HCT116 (cell line): ENCODE measurements around the gene LCNL1. TPM values are rescaled to one million over a fixed set of nuclear protein-coding genes. Genes with fewer than 3 reads are reported as not detected.

Experiments used
- ATAC-seq: fragments of 200-7000 bp; cut with Tn5 transposase; 2 replicates; pipeline ENCODE4 v1.9.1; 2020; ENCODE audit warnings: mild to moderate bottlenecking, moderate library complexity
- BruUV-seq: library from RNA; stranded (reverse); fragments of 400-500 nt; replicated peaks from 2 replicates; lab custom pipeline; 2021; lab: Mats Ljungman, UMichigan
- CTCF ChIA-PET: fragments of 300-600 bp; sonication (Branson Sonifier 250); formaldehyde crosslinking; loops from one replicate; lab custom pipeline; 2021; ENCODE audit warnings: antibody characterized with exemption; lab: Charles Lee
- POLR2A ChIA-PET: fragments of 300-600, 350-600 bp; sonication (Branson Sonifier 250); formaldehyde crosslinking; loops from one replicate; lab custom pipeline; 2021; ENCODE audit warnings: antibody characterized with exemption; lab: Charles Lee
- RAD21 ChIA-PET, 2 experiments: fragments of 300-600 bp; sonication (Branson Sonifier 250); formaldehyde crosslinking; loops; one replicate each; lab custom pipeline; 2023; ENCODE audit warnings: low total read pairs in 2 of 2; ENCODE audit not compliant: uncharacterized antibody in 2 of 2, unreplicated experiment in 2 of 2, low non-redundant PET in 1 of 2; lab: Charles Lee
- DNase-seq: peaks from one replicate; pipeline ENCODE4 v3.0.0-alpha.2; 2010; ENCODE audit warnings: low read depth, low spot score
- H2AFZ ChIP-seq: fragments of 200-600 bp; shearing (Covaris generic), sonication (generic); 2 replicates; pipeline ENCODE4 v1.6.1; 2017; ENCODE audit warnings: low read depth, mixed run types, mixed read lengths, antibody characterized with exemption, low read length; ENCODE audit not compliant: poor library complexity, severe bottlenecking
- H3K27ac ChIP-seq: 2 replicates; pipeline ENCODE4 v1.5.1; 2012; ENCODE audit warnings: low read depth, low read length
- H3K27me3 ChIP-seq: fragments of 200-600 bp; sonication (generic); 2 replicates; pipeline ENCODE4 v1.6.1; 2016; ENCODE audit warnings: mixed run types, low read length, mixed read lengths; ENCODE audit not compliant: insufficient read depth
- H3K36me3 ChIP-seq, 2 experiments: fragments of 200-500 bp in 1 of 2; fragments of 200-600 bp in 1 of 2; sonication (Bioruptor generic) in 1 of 2; sonication (generic) in 1 of 2; 2 replicates each; pipeline versions ENCODE4 v1.5.1 to v1.6.1; 2014 to 2016; ENCODE audit warnings: low read length in 2 of 2, inconsistent platforms in 1 of 2, mixed read lengths in 1 of 2, mixed run types in 1 of 2; ENCODE audit not compliant: insufficient read depth in 2 of 2, control insufficient read depth in 1 of 2
- H3K4me1 ChIP-seq, 2 experiments: fragments of 200-600 bp in 1 of 2; sonication (generic) in 1 of 2; 2 replicates each; pipeline versions ENCODE4 v1.5.1 to v1.6.1; 2012 to 2017; ENCODE audit warnings: low read length in 2 of 2, inconsistent platforms in 1 of 2, mild to moderate bottlenecking in 1 of 2, mixed read lengths in 1 of 2, mixed run types in 1 of 2, moderate library complexity in 1 of 2; ENCODE audit not compliant: insufficient read depth in 2 of 2, control insufficient read depth in 1 of 2
- H3K4me2 ChIP-seq: fragments of 200-600 bp; sonication (generic); 2 replicates; pipeline ENCODE4 v1.6.1; 2017; ENCODE audit warnings: mixed run types, low read length, mixed read lengths
- H3K4me3 ChIP-seq, 2 experiments: fragments of 200-600 bp in 1 of 2; sonication (generic) in 1 of 2; replicated peaks in 1 of 2; 2 replicates each; pipeline ENCODE4 v1.5.1; 2011 to 2016; ENCODE audit warnings: low read length in 2 of 2, control low read depth in 1 of 2, low read depth in 1 of 2, mild to moderate bottlenecking in 1 of 2, mixed read lengths in 1 of 2, mixed run types in 1 of 2
- H3K79me2 ChIP-seq: fragments of 200-600 bp; sonication (generic); 2 replicates; pipeline ENCODE4 v1.6.1; 2017; ENCODE audit warnings: mild to moderate bottlenecking, mixed run types, low read length, moderate library complexity, mixed read lengths; ENCODE audit not compliant: insufficient read depth
- H3K9ac ChIP-seq: fragments of 200-600 bp; sonication (generic); 2 replicates; pipeline ENCODE4 v1.6.1; 2016; ENCODE audit warnings: low read length, mixed read lengths
- H3K9me2 ChIP-seq: fragments of 200-600 bp; sonication (generic), shearing (Covaris generic); 2 replicates; pipeline ENCODE4 v1.6.1; 2017; ENCODE audit warnings: mixed run types, mild to moderate bottlenecking, moderate library complexity; ENCODE audit not compliant: insufficient read depth
- H3K9me3 ChIP-seq, 2 experiments: fragments of 200-500 bp in 1 of 2; fragments of 200-600 bp in 1 of 2; sonication (Bioruptor generic) in 1 of 2; sonication (generic) in 1 of 2; 2 replicates each; pipeline ENCODE4 v1.6.1; 2014 to 2017; ENCODE audit warnings: low read length in 2 of 2, mixed read lengths in 2 of 2, inconsistent platforms in 1 of 2, low read depth in 1 of 2, mild to moderate bottlenecking in 1 of 2, mixed run types in 1 of 2, moderate library complexity in 1 of 2; ENCODE audit not compliant: control insufficient read depth in 1 of 2, insufficient read depth in 1 of 2
- H4K20me1 ChIP-seq: fragments of 200-600 bp; sonication (generic), shearing (Covaris generic); 2 replicates; pipeline ENCODE4 v1.6.1; 2017; ENCODE audit warnings: mixed run types, mild to moderate bottlenecking, moderate library complexity; ENCODE audit not compliant: insufficient read depth
- CBX3 ChIP-seq: IDR thresholded peaks from 2 replicates; pipeline ENCODE4 v1.6.1; 2012; ENCODE audit warnings: low read depth
- CEBPB ChIP-seq: IDR thresholded peaks from 2 replicates; pipeline ENCODE4 v1.6.1; 2012; ENCODE audit warnings: low read depth
- EGR1 ChIP-seq: IDR thresholded peaks from 2 replicates; pipeline ENCODE4 v1.6.1; 2012; ENCODE audit warnings: low read depth
- FOSL1 ChIP-seq: IDR thresholded peaks from 2 replicates; pipeline ENCODE4 v1.6.1; 2012; ENCODE audit warnings: low read depth
- RAD21 ChIP-seq: IDR thresholded peaks from 2 replicates; pipeline ENCODE4 v1.6.1; 2012; ENCODE audit warnings: low read depth, mild to moderate bottlenecking
- SP1 ChIP-seq: IDR thresholded peaks from 2 replicates; pipeline ENCODE4 v1.6.1; 2012; ENCODE audit warnings: low read depth
- TCF7L2 ChIP-seq: IDR thresholded peaks from 2 replicates; pipeline ENCODE4 v1.7.0; 2011; ENCODE audit warnings: borderline replicate concordance, inconsistent platforms; ENCODE audit not compliant: insufficient read depth, insufficient read length; ENCODE audit errors: extremely low read depth
- ZNF274 ChIP-seq: fragments of 200-500 bp; sonication (Bioruptor generic); IDR thresholded peaks from 2 replicates; pipeline ENCODE4 v1.6.1; 2014; ENCODE audit warnings: mild to moderate bottlenecking, low read depth, low read length, inconsistent platforms
- intact Hi-C: fragments of 100-400 bp; cut with micrococcal nuclease; formaldehyde crosslinking; loops from 2 replicates; pipeline ENCODE4 v1.10.0; 2022
- total RNA-seq: library from RNA; stranded (reverse); gene quantifications from one replicate; pipeline ENCODE4 v1.2.1, GENCODE V29; 2021; ENCODE audit not compliant: unreplicated experiment
- TF ChIP-seq, protein P1 (sequence below): IDR thresholded peaks from 2 replicates; pipeline ENCODE4 v1.6.1; 2012
- TF ChIP-seq, protein P2 (sequence below): IDR thresholded peaks from 2 replicates; pipeline ENCODE4 v1.6.1; 2012

LCNL1 gene
- total RNA-seq, 1 experiment from 2014 or later, result 0.44 TPM

DNA sequence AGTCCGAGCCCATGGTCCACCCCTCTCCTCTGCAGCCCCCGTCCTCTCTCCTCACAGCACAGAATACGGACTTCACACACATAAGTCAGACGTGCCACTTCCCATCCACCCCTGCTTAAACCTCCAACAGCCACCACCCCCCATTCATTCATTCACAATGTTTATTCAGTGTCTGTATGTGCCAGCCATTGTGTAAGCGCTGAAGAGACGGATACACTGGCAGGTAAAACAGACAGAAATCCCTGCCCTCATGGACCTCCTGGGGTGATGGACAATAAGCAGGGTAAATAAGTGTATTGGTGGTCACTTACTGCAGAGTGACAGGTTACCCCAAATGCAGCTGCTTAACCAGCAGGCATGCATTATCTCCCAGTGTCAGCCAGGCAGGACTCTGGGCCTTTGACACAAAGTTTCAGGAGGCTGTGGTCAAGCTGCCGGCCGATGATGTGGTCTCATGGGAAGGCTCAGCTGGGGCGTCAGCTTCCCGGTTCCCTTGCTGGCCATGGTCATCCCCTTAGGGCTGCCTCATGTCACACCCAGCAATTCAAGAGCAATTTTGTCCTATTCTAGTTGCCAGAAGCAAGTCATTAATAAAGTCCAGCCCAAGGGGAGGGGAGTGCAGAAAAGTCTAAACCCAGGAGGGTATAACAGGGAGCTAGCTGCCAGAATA lies 7.6 kb downstream of the LCNL1 start:
- RAD21 ChIA-PET, result no interaction called here

More for the DNA sequence above, 7.6 kb downstream of the LCNL1 start:
- peaks cover 17 to 30% of the 10 kb centered on the region in 2 experiments; a peak in 3 of 4 replicates for H3K4me1 ChIP-seq
- ChIA-PET CTCF (interaction anchor here (0.5 kb wide), 1 partner anchor 12 kb away, joined by 3 read pairs; no protein-coding TSS in a partner anchor), POLR2A (no interaction called here)
- no peak overlapping the region for H3K4me3 ChIP-seq
- intact Hi-C loops, result no loop called here
- BruUV-seq, result no TSS peak
- H4K20me1 ChIP-seq, result no peaks in the 10 kb centered on the region
- no peak overlapping the region for H3K4me2 ChIP-seq
- ATAC-seq (no peak), DNase-seq (no peak)
- H3K9me2 ChIP-seq, result no peaks in the 10 kb centered on the region
- no peaks in the 10 kb centered on the region for H3K27me3 ChIP-seq
- TF ChIP-seq, protein P1, sequence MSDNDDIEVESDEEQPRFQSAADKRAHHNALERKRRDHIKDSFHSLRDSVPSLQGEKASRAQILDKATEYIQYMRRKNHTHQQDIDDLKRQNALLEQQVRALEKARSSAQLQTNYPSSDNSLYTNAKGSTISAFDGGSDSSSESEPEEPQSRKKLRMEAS, result no peak
- TF ChIP-seq ZNF274 (no peak), CBX3 (no peak), SP1 (no peak), RAD21 (no peak), FOSL1 (no peak), CEBPB (no peak), TCF7L2 (no peak), EGR1 (no peak)
- TF ChIP-seq, protein P2, sequence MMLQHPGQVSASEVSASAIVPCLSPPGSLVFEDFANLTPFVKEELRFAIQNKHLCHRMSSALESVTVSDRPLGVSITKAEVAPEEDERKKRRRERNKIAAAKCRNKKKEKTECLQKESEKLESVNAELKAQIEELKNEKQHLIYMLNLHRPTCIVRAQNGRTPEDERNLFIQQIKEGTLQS, result no peak
- H3K9me3 ChIP-seq, result no peaks in the 10 kb centered on the region; a peak in 1 of 4 replicates
- H3K9ac ChIP-seq, result no peak overlapping the region
- H2AFZ ChIP-seq, result no peak overlapping the region
- H3K36me3 ChIP-seq, result peaks cover 0 to 12% of the 10 kb centered on the region in 2 experiments; a peak in 2 of 4 replicates
- peak overlapping the region; percentile 80; the same call in 1 of the 2 replicates for H3K27ac ChIP-seq
- H3K79me2 ChIP-seq, result peaks cover 20% of the 10 kb centered on the region
